Lung microvascular endothelial cell (primary cell): ENCODE results near the gene HGD. TPM values are rescaled to one million over a fixed set of nuclear protein-coding genes. Genes with fewer than 3 reads are reported as not detected.
"Not testable (repeated sequence)": the region's sequence is repeated elsewhere in the genome, so short reads cannot be mapped to it uniquely, and the experiment has no call there.

Source experiments
- DNase-seq, 2 donors: peaks; one replicate each; pipeline versions ENCODE4 v3.0.0 to v3.0.0-alpha.2; 2010; ENCODE audit warnings: low read depth in 2 of 2
- total RNA-seq: library from RNA; depleted of rRNA; stranded (reverse); fragments of >200 nt; gene quantifications from 2 replicates; pipeline ENCODE4 v1.2.1, GENCODE V29; 2014

The HGD gene
- total RNA-seq, 1 donor from 2014 or later = under 0.01 TPM

- no peak for DNase-seq
Measured at GRCh38 chr3:120680193-120680894, 1.7 kb downstream of the HGD start.

GRCh38 chr3:120678984-120679383, 3.1 kb downstream of the HGD start:
- no peak for DNase-seq

GRCh38 chr3:120678331-120678947, 3.6 kb downstream of the HGD start:
- peak; percentile 88 to 92 for DNase-seq

GRCh38 chr3:120677193-120677592, 4.8 kb downstream of the HGD start:
- not testable (repeated sequence) for DNase-seq

- no peak for DNase-seq
Measured at GRCh38 chr3:120673116-120673515, 8.9 kb downstream of the HGD start.

GRCh38 chr3:120670576-120670975, 11.5 kb downstream of the HGD start:
- peak in 1 of 2 donors; percentile 20 for DNase-seq

- no peak for DNase-seq
Measured at GRCh38 chr3:120664926-120665325, 17.1 kb downstream of the HGD start.

- no peak for DNase-seq
Measured at GRCh38 chr3:120661945-120662344, 20.1 kb downstream of the HGD start.

GRCh38 chr3:120661106-120661905, 20.7 kb downstream of the HGD start:
- no peak for DNase-seq

- no peak for DNase-seq
Measured at GRCh38 chr3:120659834-120660233, 22.2 kb downstream of the HGD start.

GRCh38 chr3:120659285-120659684, 22.8 kb downstream of the HGD start:
- DNase-seq = no peak

- DNase-seq = no peak
Measured at GRCh38 chr3:120652896-120653545, 29.0 kb downstream of the HGD start.

GRCh38 chr3:120652281-120652680, 29.8 kb downstream of the HGD start:
- DNase-seq = no peak

- DNase-seq = no peak
Measured at GRCh38 chr3:120650311-120650710, 31.7 kb downstream of the HGD start.

- DNase-seq = no peak
Measured at GRCh38 chr3:120649830-120650233, 32.2 kb downstream of the HGD start.

- DNase-seq = no peak
Measured at GRCh38 chr3:120648290-120648689, 33.7 kb downstream of the HGD start.

GRCh38 chr3:120646771-120647432, 35.1 kb downstream of the HGD start:
- DNase-seq = no peak

GRCh38 chr3:120645083-120645845, 36.8 kb downstream of the HGD start:
- peak; percentile 5 to 16 for DNase-seq

GRCh38 chr3:120642368-120642948, 39.6 kb downstream of the HGD start:
- DNase-seq = peak; percentile 71 to 96

- DNase-seq = no peak
Measured at GRCh38 chr3:120641696-120642246, 40.3 kb downstream of the HGD start.
